Measurements from ENCODE around the gene CLEC14A. TPM values are rescaled to one million over a fixed set of nuclear protein-coding genes. Genes with fewer than 3 reads are reported as not detected.

Gene CLEC14A
- total and polyA plus RNA-seq, 7 donors, result 16.0 to 35.4 (median 20.2) TPM

- no peaks in the 10 kb centered on the region for H3K9me3 ChIP-seq
- TF ChIP-seq CTCF (IDR thresholded peaks at IDR 0.05), result no peak
These were observed 36.0 kb upstream of the CLEC14A start for GRCh38 chr14:38291681-38292467.

GRCh38 chr14:38290601-38291188, 34.8 kb upstream of the CLEC14A start:
- intact Hi-C loops (cut with DNase I), result no loop called here
- peak overlapping the region; percentile 21 for H3K27ac ChIP-seq

More at GRCh38 chr14:38291681-38292467, 36.0 kb upstream of the CLEC14A start:
- Histone ChIP-seq H3K4me3 (no peak overlapping the region), H3K36me3 (ENCODE audit: insufficient read depth in 1 of 2, low read depth in 1 of 2) (no peaks in the 10 kb centered on the region), H3K27me3 (ENCODE audit: insufficient read depth in 3 of 3, low read length in 2 of 3) (no peaks in the 10 kb centered on the region), H3K27ac (peak overlapping the region; percentile 27), H3K4me1 (no peaks in the 10 kb centered on the region)
- intact Hi-C loops (cut with DNase I), result no loop called here
- ATAC-seq (no peak), DNase-seq (no peak)

GRCh38 chr14:38286452-38286851, 30.6 kb upstream of the CLEC14A start:
- no peak overlapping the region for H3K27ac ChIP-seq
- intact Hi-C loops (cut with DNase I), result no loop called here
- H3K4me1 ChIP-seq, result no peaks in the 10 kb centered on the region
- TF ChIP-seq CTCF (IDR thresholded peaks at IDR 0.05), result no peak
- H3K36me3 ChIP-seq (ENCODE audit: insufficient read depth in 1 of 2, low read depth in 1 of 2), result no peaks in the 10 kb centered on the region
- no peak for DNase-seq
- ATAC-seq, result no peak
- H3K9me3 ChIP-seq, result no peaks in the 10 kb centered on the region
- no peak overlapping the region for H3K4me3 ChIP-seq
- H3K27me3 ChIP-seq (ENCODE audit: insufficient read depth in 3 of 3, low read length in 2 of 3), result no peaks in the 10 kb centered on the region

More at GRCh38 chr14:38290601-38291188, 34.8 kb upstream of the CLEC14A start:
- Histone ChIP-seq H3K9me3 (no peaks in the 10 kb centered on the region), H3K4me3 (no peak overlapping the region), H3K27me3 (ENCODE audit: insufficient read depth in 3 of 3, low read length in 2 of 3) (no peaks in the 10 kb centered on the region), H3K36me3 (ENCODE audit: insufficient read depth in 1 of 2, low read depth in 1 of 2) (no peaks in the 10 kb centered on the region), H3K4me1 (no peaks in the 10 kb centered on the region)
- 26 to 28% (median 26%) methylated on average over 5 of the region's 5 CpGs for WGBS, 3 donors
- ATAC-seq (peak in 1 of 4 donors; percentile 46), DNase-seq (no peak)
- TF ChIP-seq CTCF (IDR thresholded peaks at IDR 0.05), result no peak

GRCh38 chr14:38285962-38286361, 30.1 kb upstream of the CLEC14A start:
- no peak overlapping the region for H3K27ac ChIP-seq
- no peak for ATAC-seq
- 22 to 26% (median 25%) methylated on average over 2 of the region's 2 CpGs for WGBS, 3 donors
- no peaks in the 10 kb centered on the region for H3K27me3 ChIP-seq (ENCODE audit: insufficient read depth in 3 of 3, low read length in 2 of 3)
- TF ChIP-seq CTCF (IDR thresholded peaks at IDR 0.05), result no peak
- intact Hi-C loops (cut with DNase I), result no loop called here
- no peaks in the 10 kb centered on the region for H3K4me1 ChIP-seq
- no peaks in the 10 kb centered on the region for H3K36me3 ChIP-seq (ENCODE audit: insufficient read depth in 1 of 2, low read depth in 1 of 2)
- H3K4me3 ChIP-seq, result no peak overlapping the region
- DNase-seq, result no peak
- no peaks in the 10 kb centered on the region for H3K9me3 ChIP-seq
